T-cell (primary cell): ENCODE results near the gene MLF2. TPM values are rescaled to one million over a fixed set of nuclear protein-coding genes. Genes with fewer than 3 reads are reported as not detected.

Source experiments
- ATAC-seq, 4 experiments: fragments of 200-7000 bp in 3 of 4; fragments of 150-1000 bp in 1 of 4; cut with Tn5 transposase; replicated peaks in 1 of 4; 1 replicate in 3 of 4; 2 replicates in 1 of 4; pipeline ENCODE4 v1.10.0; 2021; ENCODE audit warnings: moderate library complexity in 3 of 4, mild to moderate bottlenecking in 2 of 4, moderate number of reproducible peaks in 1 of 4
- CTCF ChIA-PET, 2 donors: fragments of 300-600 bp; sonication (Branson Sonifier 250); formaldehyde crosslinking; loops; one replicate each; lab custom pipeline; 2022; ENCODE audit warnings: antibody characterized with exemption in 2 of 2; lab: Charles Lee
- POLR2A ChIA-PET, 2 donors: fragments of 300-600 bp; sonication (Branson Sonifier 250); formaldehyde crosslinking; loops; one replicate each; lab custom pipeline; 2022; ENCODE audit warnings: antibody characterized with exemption in 2 of 2; lab: Charles Lee
- DNase-seq, 35 experiments: peaks; one replicate each; pipeline versions ENCODE4 v3.0.0 to v3.0.0-alpha.2; 2013 to 2023
- H3K27ac ChIP-seq: one replicate; pipeline ENCODE4 v1.5.1; 2013; ENCODE audit warnings: low read length
- H3K27me3 ChIP-seq, 2 experiments: replicated peaks in 1 of 2; 1 replicate in 1 of 2; 2 replicates in 1 of 2; pipeline versions ENCODE4 v1.6.1 to v1.7.0; 2013; ENCODE audit warnings: low read length in 1 of 2, mixed read lengths in 1 of 2; ENCODE audit not compliant: control insufficient read depth in 2 of 2, insufficient read depth in 2 of 2; ENCODE audit errors: extremely low read depth in 1 of 2
- H3K36me3 ChIP-seq, 2 donors: 1 replicate in 1 of 2; 2 replicates in 1 of 2; pipeline versions ENCODE4 v1.6.1 to v1.7.0; 2013; ENCODE audit warnings: low read length in 1 of 2; ENCODE audit not compliant: control insufficient read depth in 2 of 2, insufficient read depth in 1 of 2; ENCODE audit errors: extremely low read depth in 1 of 2
- H3K4me1 ChIP-seq, 2 experiments: 1 replicate in 1 of 2; 2 replicates in 1 of 2; pipeline versions ENCODE4 v1.6.1 to v1.7.0; 2013; ENCODE audit warnings: low read length in 2 of 2, mixed read lengths in 1 of 2; ENCODE audit not compliant: insufficient read depth in 2 of 2, control insufficient read depth in 1 of 2; ENCODE audit errors: extremely low read depth in 1 of 2
- H3K4me3 ChIP-seq, 2 donors: 1 replicate in 1 of 2; 2 replicates in 1 of 2; pipeline versions ENCODE4 v1.5.1 to v1.7.0; 2013; ENCODE audit warnings: mild to moderate bottlenecking in 2 of 2, low read length in 1 of 2, moderate library complexity in 1 of 2; ENCODE audit not compliant: control insufficient read depth in 1 of 2; ENCODE audit errors: extremely low read depth in 1 of 2
- H3K9me3 ChIP-seq: 2 replicates; pipeline ENCODE4 v1.7.0; 2013
- H3K27ac Mint-ChIP-seq, 2 donors: one replicate each; pipeline ENCODE4 v1.8.0; 2020 to 2021; ENCODE audit warnings: mild to moderate bottlenecking in 2 of 2, mixed read lengths in 2 of 2
- H3K27me3 Mint-ChIP-seq, 2 donors: one replicate each; pipeline ENCODE4 v1.8.0; 2021 to 2022; ENCODE audit warnings: mixed read lengths in 2 of 2
- H3K36me3 Mint-ChIP-seq: one replicate; pipeline ENCODE4 v1.8.0; 2021; ENCODE audit warnings: mixed read lengths
- H3K4me1 Mint-ChIP-seq, 3 donors: one replicate each; pipeline ENCODE4 v1.8.0; 2020 to 2022; ENCODE audit warnings: mixed read lengths in 3 of 3, mild to moderate bottlenecking in 1 of 3
- H3K4me3 Mint-ChIP-seq, 3 donors: one replicate each; pipeline ENCODE4 v1.8.0; 2020 to 2022; ENCODE audit warnings: mild to moderate bottlenecking in 3 of 3, mixed read lengths in 3 of 3, moderate library complexity in 3 of 3
- H3K9me3 Mint-ChIP-seq, 3 donors: one replicate each; pipeline ENCODE4 v1.8.0; 2020 to 2022; ENCODE audit warnings: mixed read lengths in 3 of 3
- WGBS: methylation state at CpG from one replicate; pipeline ENCODE4 v1.1.5; 2013; ENCODE audit warnings: missing lambda C conversion rate; ENCODE audit not compliant: insufficient coverage; 5-methylcytosine and 5-hydroxymethylcytosine counted together
- total RNA-seq, 35 experiments: library from RNA in 6 of 35; stranded (reverse) in 6 of 35; fragments of 120-200 nt in 1 of 35; gene quantifications; one replicate each; pipeline versions ENCODE4 v1.2.1 to v1.2.4 and lab custom pipeline; 2013 to 2026

MLF2 gene
- total RNA-seq, 5 donors from 2014 or later (not counting 1 experiment from before 2014, with no cell fraction given) = 83.3 to 125 (median 88.4) TPM

- Mint-ChIP-seq H3K27me3 (peaks cover 41 to 57% of the 10 kb centered on the region in 2 donors), H3K9me3 (no peaks in the 10 kb centered on the region), H3K27ac (no peak overlapping the region), H3K4me1 (peaks cover 18 to 42% (median 20%) of the 10 kb centered on the region in 3 donors), H3K4me3 (peak overlapping the region; percentile 53 to 80 (median 72)), H3K36me3 (no peaks in the 10 kb centered on the region)
- H3K9me3 ChIP-seq = no peaks in the 10 kb centered on the region
- 3% methylated on average over 39 of the region's 65 CpGs for WGBS
- POLR2A ChIA-PET = interaction anchor here (0.5 to 0.6 kb wide), 4 partner anchors 11 to 215 kb away, joined by 3 to 14 read pairs (median 7); partner anchors contain the start of gene ZNF384 (in 1 of the 2)
- H3K4me1 ChIP-seq = peaks cover 7 to 23% of the 10 kb centered on the region in 2 experiments
- DNase-seq (peak in 6 of 35 experiments; percentile 5 to 30 (median 16)), ATAC-seq (peak; percentile 52 to 58 (median 54))
- H3K27ac ChIP-seq = no peak overlapping the region
- peaks cover 23 to 66% of the 10 kb centered on the region in 2 experiments for H3K27me3 ChIP-seq
- H3K36me3 ChIP-seq = no peaks in the 10 kb centered on the region
- H3K4me3 ChIP-seq = peak overlapping the region; percentile 36 to 51
- CTCF ChIA-PET = interaction anchor here in 1 of 2 donors (0.6 kb wide), 1 partner anchor 10 kb away, joined by 3 read pairs; no protein-coding TSS in a partner anchor
Observed at GRCh38 chr12:6699989-6700645, 52.8 kb downstream of the MLF2 start.

- Histone ChIP-seq H3K4me3 (peak overlapping the region in 1 of 2 donors; percentile 36), H3K36me3 (no peaks in the 10 kb centered on the region), H3K4me1 (peaks cover 7 to 23% of the 10 kb centered on the region in 2 experiments), H3K27me3 (peaks cover 21 to 60% of the 10 kb centered on the region in 2 experiments), H3K9me3 (no peaks in the 10 kb centered on the region), H3K27ac (no peak overlapping the region)
- ATAC-seq (no peak), DNase-seq (no peak)
- Mint-ChIP-seq H3K36me3 (no peaks in the 10 kb centered on the region), H3K4me3 (peak overlapping the region; percentile 53 to 80 (median 72)), H3K9me3 (no peaks in the 10 kb centered on the region), H3K27ac (peak overlapping the region in 1 of 2 donors; percentile 65), H3K27me3 (peaks cover 35 to 50% of the 10 kb centered on the region in 2 donors), H3K4me1 (peaks cover 18 to 42% (median 20%) of the 10 kb centered on the region in 3 donors)
- POLR2A ChIA-PET = interaction anchor here (0.5 to 0.6 kb wide), 3 partner anchors 10 to 31 kb away, joined by 3 to 14 read pairs (median 10); partner anchors contain the start of gene ZNF384 (in 1 of the 2)
- WGBS = 44% methylated on average over 11 of the region's 16 CpGs
- CTCF ChIA-PET = interaction anchor here in 1 of 2 donors (1.2 kb wide), 1 partner anchor 10 kb away, joined by 3 read pairs; the partner anchor contains the start of gene ZNF384
Observed at GRCh38 chr12:6699259-6699988, 53.5 kb downstream of the MLF2 start.

GRCh38 chr12:6698352-6699046 is 54.4 kb downstream of the MLF2 start:
- H3K9me3 Mint-ChIP-seq = no peaks in the 10 kb centered on the region
- no peaks in the 10 kb centered on the region for H3K36me3 Mint-ChIP-seq
- DNase-seq (no peak), ATAC-seq (no peak)
- Histone ChIP-seq H3K36me3 (no peaks in the 10 kb centered on the region), H3K4me1 (peaks cover 7 to 23% of the 10 kb centered on the region in 2 experiments), H3K9me3 (no peaks in the 10 kb centered on the region), H3K27me3 (peaks cover 20 to 54% of the 10 kb centered on the region in 2 experiments), H3K4me3 (no peak overlapping the region), H3K27ac (no peak overlapping the region)
- POLR2A ChIA-PET = no interaction called here
- WGBS = 84% methylated on average over 5 of the region's 8 CpGs
- peak overlapping the region; percentile 31 to 80 (median 72) for H3K4me3 Mint-ChIP-seq
- H3K4me1 Mint-ChIP-seq = peaks cover 18 to 42% (median 20%) of the 10 kb centered on the region in 3 donors
- H3K27me3 Mint-ChIP-seq = peaks cover 28 to 40% of the 10 kb centered on the region in 2 donors
- no peak overlapping the region for H3K27ac Mint-ChIP-seq
- CTCF ChIA-PET = interaction anchor here in 1 of 2 donors (0.6 to 1.2 kb wide), 3 partner anchors 9 to 374 kb away, joined by 3 to 6 read pairs (median 3); partner anchors contain the start of gene ZNF384

Other genes with a start within 250 kb of the MLF2 start
- 100 to 1,000 TPM; 500 to 643 (median 605) TPM for gene GAPDH, start 218.6 kb downstream of the MLF2 start, total RNA-seq
- gene IFFO1, start 197.1 kb downstream of the MLF2 start, total RNA-seq = 10 to 100 TPM; 30.4 to 59.8 (median 59.7) TPM
- gene NOP2, start 184.8 kb downstream of the MLF2 start, total RNA-seq = 100 to 1,000 TPM in 1 of 5 donors, 10 to 100 TPM in 4; 69.6 to 107 (median 93.1) TPM
- gene CHD4, start 145.8 kb downstream of the MLF2 start, total RNA-seq = 100 to 1,000 TPM; 236 to 392 (median 258) TPM
- gene LPAR5, start 117.2 kb downstream of the MLF2 start, total RNA-seq = 10 to 100 TPM in 4 of 5 donors, 1 to 10 TPM in 1; 5.8 to 16.0 (median 14.9) TPM
- 10 to 100 TPM in 1 of 5 donors, 1 to 10 TPM in 4; 2.4 to 11.1 (median 6.5) TPM for gene ACRBP, start 105.7 kb downstream of the MLF2 start, total RNA-seq
- gene ING4, start 90.0 kb downstream of the MLF2 start, total RNA-seq = 10 to 100 TPM; 34.0 to 71.3 (median 64.5) TPM
- 10 to 100 TPM; 68.6 to 82.9 (median 79.4) TPM for gene ZNF384, start 63.8 kb downstream of the MLF2 start, total RNA-seq
- gene PIANP, start 52.3 kb downstream of the MLF2 start, total RNA-seq = 1 to 10 TPM in 3 of 5 donors, under 1 TPM in 1, not detected in 1; 0.88 to 2.5 (median 2.4) TPM
- gene COPS7A, start 29.1 kb downstream of the MLF2 start, total RNA-seq = 10 to 100 TPM; 18.5 to 33.1 (median 31.8) TPM
- gene PTMS, start 13.2 kb upstream of the MLF2 start, total RNA-seq = 10 to 100 TPM in 3 of 5 donors, 1 to 10 TPM in 2; 6.5 to 15.9 (median 10.6) TPM
- 10 to 100 TPM in 1 of 5 donors, 1 to 10 TPM in 4; 3.7 to 10.6 (median 7.3) TPM for gene LAG3, start 19.4 kb upstream of the MLF2 start, total RNA-seq
- 100 to 1,000 TPM; 126 to 205 (median 154) TPM for gene CD4, start 36.4 kb upstream of the MLF2 start, total RNA-seq
- under 1 TPM in 2 of 5 donors, not detected in 3; 0.13 to 0.46 TPM for gene GPR162, start 68.7 kb upstream of the MLF2 start, total RNA-seq
- 1 to 10 TPM; 4.7 to 9.8 (median 8.0) TPM for gene P3H3, start 75.3 kb upstream of the MLF2 start, total RNA-seq
- 1 to 10 TPM in 4 of 5 donors, under 1 TPM in 1; 0.85 to 4.3 (median 3.4) TPM for gene GNB3, start 87.8 kb upstream of the MLF2 start, total RNA-seq
- gene CDCA3, start 98.1 kb upstream of the MLF2 start, total RNA-seq = 1 to 10 TPM; 1.1 to 2.7 (median 2.0) TPM
- gene USP5, start 99.0 kb upstream of the MLF2 start, total RNA-seq = 10 to 100 TPM; 64.2 to 95.8 (median 85.8) TPM
- gene TPI1, start 114.4 kb upstream of the MLF2 start, total RNA-seq = 100 to 1,000 TPM; 132 to 208 (median 189) TPM
- gene SPSB2, start 120.2 kb upstream of the MLF2 start, total RNA-seq = 10 to 100 TPM in 3 of 5 donors, 1 to 10 TPM in 2; 6.2 to 25.9 (median 21.8) TPM
- 10 to 100 TPM in 2 of 5 donors, 1 to 10 TPM in 3; 8.7 to 13.6 (median 8.8) TPM for gene LRRC23, start 151.7 kb upstream of the MLF2 start, total RNA-seq
- 100 to 1,000 TPM in 4 of 5 donors, 10 to 100 TPM in 1; 87.2 to 176 (median 148) TPM for gene ENO2, start 161.4 kb upstream of the MLF2 start, total RNA-seq
- 10 to 100 TPM; 34.7 to 44.3 (median 41.7) TPM for gene ATN1, start 174.8 kb upstream of the MLF2 start, total RNA-seq
- gene RNU7-1, start 190.7 kb upstream of the MLF2 start, total RNA-seq = not detected
- gene C12orf57, start 190.9 kb upstream of the MLF2 start, total RNA-seq = 100 to 1,000 TPM; 256 to 466 (median 412) TPM
- 100 to 1,000 TPM; 176 to 237 (median 224) TPM for gene PTPN6, start 198.2 kb upstream of the MLF2 start, total RNA-seq
- 100 to 1,000 TPM; 144 to 168 (median 154) TPM for gene PHB2, start 217.5 kb upstream of the MLF2 start, total RNA-seq
- gene EMG1, start 217.8 kb upstream of the MLF2 start, total RNA-seq = 10 to 100 TPM; 33.6 to 64.5 (median 58.7) TPM